Activated CD4-positive, alpha-beta T cell treated with anti-CD3 and anti-CD28 coated beads, Interleukin-2, amount 50 U/mL, for 4 hours (primary cell): ENCODE measurements around the gene BCORL1.

Experiments used
- DNase-seq, 2 experiments: peaks; one replicate each; pipeline ENCODE4 v3.0.0-alpha.2; 2020

Gene BCORL1

DNA sequence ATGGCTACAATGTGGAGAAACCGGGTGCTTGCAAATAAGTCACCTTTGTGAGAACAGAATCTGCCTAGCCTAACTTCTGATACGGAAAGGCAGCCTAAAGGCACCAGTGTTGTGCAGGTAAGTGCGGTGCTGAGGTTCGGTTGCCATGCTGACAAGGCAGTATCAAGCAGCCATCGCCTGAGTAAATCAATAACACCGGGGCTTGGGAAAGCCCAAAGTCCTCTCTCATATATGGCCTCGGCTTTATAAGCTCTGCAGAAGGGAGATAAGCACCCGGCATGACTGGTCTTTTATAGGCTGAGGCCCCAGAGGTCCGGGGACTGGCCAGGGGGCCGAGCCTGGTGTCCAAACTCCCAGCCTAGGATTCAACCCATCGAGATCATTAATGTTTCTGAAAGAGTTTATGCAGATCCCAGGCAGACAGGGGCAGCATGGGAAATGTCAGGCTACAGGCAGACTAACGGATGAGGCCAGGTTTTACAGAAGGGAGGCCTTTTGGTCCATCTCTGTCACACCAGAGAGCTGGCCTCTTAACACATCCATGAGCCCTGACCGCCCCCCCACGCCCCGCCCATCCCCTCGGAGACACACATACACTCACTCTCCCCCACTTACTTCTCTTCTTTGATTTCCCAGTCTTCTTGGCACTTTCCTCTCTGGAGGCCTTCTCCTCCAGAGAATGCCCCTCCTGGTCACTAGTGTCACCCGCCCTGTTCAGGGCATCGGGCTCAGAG is 89.3 kb downstream of the BCORL1 start:
- DNase-seq: no peak

- DNase-seq: no peak
These were observed 89.9 kb downstream of the BCORL1 start for GRCh38 chrX:130072345-130072740.

DNA sequence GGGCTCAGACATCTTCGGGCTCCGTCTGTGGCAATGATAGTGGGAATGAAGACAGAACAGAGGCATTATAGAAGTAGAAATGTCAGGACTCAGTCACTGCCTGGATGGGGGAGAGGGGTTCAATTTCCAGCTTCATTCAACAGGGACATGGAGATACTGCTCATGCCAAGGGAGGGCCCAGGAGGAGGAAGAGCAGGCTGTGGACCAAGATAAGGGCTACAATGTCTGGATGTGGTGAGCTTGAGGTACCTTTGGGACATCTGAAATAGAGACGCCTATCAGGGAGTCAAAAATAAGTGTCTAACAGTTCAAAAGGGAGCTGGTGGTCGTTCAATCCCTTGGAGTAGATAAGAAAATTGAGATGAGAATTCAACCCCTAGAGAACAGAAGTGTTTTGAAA is 93.3 kb downstream of the BCORL1 start:
- no peak for DNase-seq

GRCh38 chrX:130079824-130080406 is 97.5 kb downstream of the BCORL1 start:
- DNase-seq: peak; percentile 40 to 48

DNA sequence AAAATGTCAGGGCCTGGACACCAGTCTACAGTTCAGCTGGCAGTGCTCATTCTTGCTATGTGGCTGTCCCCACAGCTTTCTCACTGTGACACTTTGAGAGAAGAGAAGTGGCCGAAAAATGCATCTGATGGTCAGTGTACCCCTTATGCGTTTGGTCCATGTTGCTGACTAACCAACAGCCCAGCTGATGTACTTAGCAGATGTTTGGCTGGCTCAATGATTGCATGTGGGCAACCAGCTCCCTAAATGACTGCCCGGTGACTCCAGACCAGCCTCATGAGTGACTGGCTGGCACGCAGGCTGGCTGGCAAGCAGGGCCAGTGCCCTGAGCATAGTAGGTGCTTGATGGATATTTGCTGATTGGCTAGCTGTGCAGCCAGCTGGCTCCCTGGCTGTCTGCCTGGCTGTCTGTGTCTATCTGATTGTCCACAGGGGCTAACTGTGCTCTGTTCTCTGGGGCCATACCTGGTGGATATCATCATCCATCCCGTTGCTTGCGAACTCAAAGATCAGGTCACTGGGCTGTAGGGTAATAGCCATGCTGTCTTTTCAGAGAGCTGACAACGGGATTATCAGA is 98.4 kb downstream of the BCORL1 start:
- no peak for DNase-seq

- DNase-seq: no peak
These were observed 99.1 kb downstream of the BCORL1 start for GRCh38 chrX:130081421-130082045.

GRCh38 chrX:130082244-130083106 is 100.0 kb downstream of the BCORL1 start:
- DNase-seq: peak; percentile 63 to 74

- DNase-seq: no peak
These were observed 100.7 kb downstream of the BCORL1 start for GRCh38 chrX:130083107-130083490.

- DNase-seq: no peak
These were observed 101.4 kb downstream of the BCORL1 start for GRCh38 chrX:130083656-130084382.

- no peak for DNase-seq
These were observed 102.3 kb downstream of the BCORL1 start for GRCh38 chrX:130084631-130085237.

DNA sequence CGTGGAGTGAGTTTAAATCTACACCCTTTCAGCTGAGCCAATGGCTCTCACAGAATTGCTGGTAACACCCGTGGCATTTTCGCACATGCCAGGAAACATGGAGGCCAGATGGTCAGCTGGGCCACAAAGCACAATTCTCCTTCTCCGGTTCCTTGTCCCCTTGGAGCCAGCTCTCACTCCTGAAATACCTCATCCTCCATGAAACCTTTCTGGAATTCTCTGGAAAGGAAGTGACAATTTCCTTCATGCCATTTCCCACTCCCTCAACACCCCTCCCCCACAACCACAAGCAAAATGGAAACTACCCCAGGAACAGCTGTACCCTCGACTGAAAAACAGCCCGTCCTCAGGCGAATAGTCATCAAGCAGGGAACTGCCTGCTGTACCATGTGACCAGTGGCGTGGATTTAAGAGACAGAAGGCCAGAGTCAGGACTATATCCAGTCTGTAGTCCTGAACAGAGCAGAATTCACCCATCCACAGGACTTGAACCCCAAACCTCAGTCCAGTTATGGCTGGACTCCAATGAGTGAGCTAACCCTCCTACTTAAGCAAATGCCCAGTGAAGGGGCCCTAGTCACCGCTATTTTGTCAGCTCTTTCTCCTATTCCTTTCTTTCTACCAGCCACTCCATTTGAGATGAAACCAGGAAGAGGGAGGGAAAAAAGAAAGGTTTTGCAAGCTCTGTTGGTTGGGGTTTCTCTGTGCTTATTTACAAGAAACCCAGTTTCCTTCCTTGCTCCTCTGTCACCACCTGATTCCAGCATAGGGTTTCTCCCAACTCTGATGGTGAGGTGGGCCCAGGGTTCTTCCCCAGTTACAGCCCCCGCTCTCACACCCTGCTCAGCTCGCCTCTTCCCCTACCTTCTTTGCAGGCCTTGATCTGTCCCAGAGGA is 103.4 kb downstream of the BCORL1 start:
- DNase-seq: no peak

- peak; percentile 39 to 43 for DNase-seq
These were observed 104.2 kb downstream of the BCORL1 start for GRCh38 chrX:130086447-130087206.

GRCh38 chrX:130090364-130090763 is 107.9 kb downstream of the BCORL1 start:
- DNase-seq: no peak

DNA sequence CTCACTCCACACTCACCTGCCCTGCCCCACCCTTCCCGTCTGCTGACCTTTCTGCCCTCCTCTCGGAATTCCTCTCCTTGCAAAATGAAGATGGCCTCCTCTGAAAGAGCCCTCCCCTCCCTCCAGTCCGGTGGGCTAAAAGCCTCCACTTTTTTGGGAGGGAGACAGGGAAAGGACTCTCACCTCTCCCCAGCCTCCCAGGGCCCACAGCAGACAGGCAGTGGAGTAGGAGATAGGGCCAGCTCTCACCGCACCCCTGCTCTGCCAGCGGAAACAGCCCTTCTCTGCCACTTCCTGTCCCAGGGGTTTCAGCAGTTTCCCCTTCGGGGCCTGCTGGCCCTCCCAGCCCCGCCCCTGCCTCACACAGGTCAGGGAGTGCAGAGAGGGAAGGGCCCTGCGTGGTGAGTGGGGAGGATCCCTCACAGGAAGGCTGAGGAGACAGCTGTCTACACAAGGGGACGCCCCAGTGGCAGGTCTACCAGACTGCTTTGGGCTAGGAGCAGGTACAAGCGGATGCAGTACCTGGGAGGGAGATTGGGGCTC is 109.6 kb downstream of the BCORL1 start:
- peak; percentile 58 to 61 for DNase-seq

- DNase-seq: no peak
These were observed 110.8 kb downstream of the BCORL1 start for GRCh38 chrX:130093271-130093670.

- DNase-seq: no peak
These were observed 112.3 kb downstream of the BCORL1 start for GRCh38 chrX:130094696-130095095.

GRCh38 chrX:130095249-130096030 is 113.0 kb downstream of the BCORL1 start:
- DNase-seq: no peak

DNA sequence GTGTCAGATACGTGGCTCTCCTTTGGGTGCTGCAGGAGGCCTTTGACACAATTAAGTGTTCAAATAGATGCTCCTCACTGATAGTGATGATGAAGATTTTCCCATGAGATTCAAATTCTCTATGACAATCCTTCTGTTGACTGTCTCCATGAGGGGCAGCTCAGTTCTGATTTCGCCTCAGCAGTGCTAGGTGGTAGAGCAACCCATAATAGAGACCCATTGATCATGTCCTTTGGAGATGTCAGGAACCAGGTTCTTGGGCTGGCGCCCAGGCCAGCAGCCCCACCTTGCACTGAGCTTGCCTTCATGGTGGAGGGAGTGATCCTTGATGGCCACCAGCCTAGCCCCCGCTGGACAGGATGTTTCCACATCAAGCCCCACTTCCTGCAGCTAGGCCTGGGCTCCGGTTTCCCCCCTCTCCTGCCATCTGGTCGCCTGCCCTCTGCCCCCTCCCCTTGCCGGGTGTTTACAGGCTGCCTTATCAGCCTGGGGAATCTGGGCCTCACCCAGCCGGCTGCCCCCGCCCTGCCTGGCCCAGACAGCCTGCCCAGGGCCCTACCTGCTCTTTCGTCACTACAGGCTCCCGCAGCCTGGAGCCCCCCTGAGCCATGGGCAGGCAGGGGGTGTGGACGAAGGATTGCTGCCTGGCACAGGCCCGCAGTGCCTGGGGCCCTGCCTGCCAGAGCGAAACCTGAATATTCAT is 115.2 kb downstream of the BCORL1 start:
- no peak for DNase-seq
